CD4-positive, alpha-beta T cell treated with Interleukin-6 at 100 ng/mL for 8 hours (primary cell): ENCODE results near the gene TRPM1.

ENCODE experiments used
- DNase-seq: peaks from one replicate; pipeline ENCODE4 v3.0.0-alpha.2; 2020; ENCODE audit warnings: mixed read lengths, low spot score

TRPM1 gene

GRCh38 chr15:31016446-31016915 is 85.0 kb downstream of the TRPM1 start:
- no peak for DNase-seq

- DNase-seq, result no peak
Measured at GRCh38 chr15:31014608-31014925, 87.0 kb downstream of the TRPM1 start.

- DNase-seq, result no peak
Measured at GRCh38 chr15:31013863-31014607, 87.5 kb downstream of the TRPM1 start.

GRCh38 chr15:31012455-31012854 is 89.1 kb downstream of the TRPM1 start:
- no peak for DNase-seq

- DNase-seq, result no peak
Measured at GRCh38 chr15:31010036-31010435, 91.5 kb downstream of the TRPM1 start.

GRCh38 chr15:31005660-31006059 is 95.9 kb downstream of the TRPM1 start:
- DNase-seq, result no peak

GRCh38 chr15:31004220-31004733 is 97.2 kb downstream of the TRPM1 start:
- no peak for DNase-seq

GRCh38 chr15:31001702-31002101 is 99.8 kb downstream of the TRPM1 start:
- no peak for DNase-seq

GRCh38 chr15:30999729-31000128 is 101.8 kb downstream of the TRPM1 start:
- DNase-seq, result no peak

- no peak for DNase-seq
Measured at GRCh38 chr15:30997270-30997669, 104.3 kb downstream of the TRPM1 start.

GRCh38 chr15:30992249-30992864 is 109.2 kb downstream of the TRPM1 start:
- no peak for DNase-seq

GRCh38 chr15:30991255-30992235 is 110.0 kb downstream of the TRPM1 start, which contains the start of gene MTMR10:
Gene MTMR10 (minus strand): TSS chr15:30991628. CDS start chr15:30991506, 122 bp downstream.
- DNase-seq, result peak; percentile 55

GRCh38 chr15:30990446-30991254 is 110.9 kb downstream of the TRPM1 start:
- DNase-seq, result no peak

GRCh38 chr15:30990036-30990435 is 111.5 kb downstream of the TRPM1 start:
- DNase-seq, result no peak

GRCh38 chr15:30985081-30985531 is 116.4 kb downstream of the TRPM1 start:
- no peak for DNase-seq

- no peak for DNase-seq
Measured at GRCh38 chr15:30984542-30984941, 117.0 kb downstream of the TRPM1 start.

GRCh38 chr15:30984118-30984517 is 117.4 kb downstream of the TRPM1 start:
- DNase-seq, result no peak

GRCh38 chr15:30979457-30979856 is 122.1 kb downstream of the TRPM1 start:
- DNase-seq, result no peak

GRCh38 chr15:30978328-30978727 is 123.2 kb downstream of the TRPM1 start:
- no peak for DNase-seq

- no peak for DNase-seq
Measured at GRCh38 chr15:30974112-30974511, 127.4 kb downstream of the TRPM1 start.

- no peak for DNase-seq
Measured at GRCh38 chr15:30973379-30973778, 128.1 kb downstream of the TRPM1 start.
